HK-2 (cell line): ENCODE results near the gene TBCCD1.
"Not testable (repeated sequence)": the region's sequence is repeated elsewhere in the genome, so short reads cannot be mapped to it uniquely, and the experiment has no call there.

Experiments
- DNase-seq: peaks from one replicate; pipeline ENCODE4 v3.0.0-alpha.2; 2018; ENCODE audit not compliant: unreplicated experiment

Gene TBCCD1

GRCh38 chr3:186549497-186549896 is 17.6 kb downstream of the TBCCD1 start:
- DNase-seq: no peak

- DNase-seq: no peak
These were observed 22.9 kb downstream of the TBCCD1 start, which contains the start of gene CRYGS for GRCh38 chr3:186544281-186544680. Gene CRYGS, minus strand, starts transcription at chr3:186544380. Its CDS starts 54 bp downstream, at chr3:186544326.

GRCh38 chr3:186540835-186541226 is 26.3 kb downstream of the TBCCD1 start:
- DNase-seq: no peak

- DNase-seq: peak; percentile 67
These were observed 26.8 kb downstream of the TBCCD1 start for GRCh38 chr3:186540221-186540834.

- DNase-seq: no peak
These were observed 28.4 kb downstream of the TBCCD1 start for GRCh38 chr3:186538779-186539178.

GRCh38 chr3:186536883-186537844 is 30.0 kb downstream of the TBCCD1 start:
- DNase-seq: no peak

- no peak for DNase-seq
These were observed 32.9 kb downstream of the TBCCD1 start for GRCh38 chr3:186534113-186534669.

GRCh38 chr3:186532598-186533072 is 34.5 kb downstream of the TBCCD1 start:
- no peak for DNase-seq

GRCh38 chr3:186531694-186532093 is 35.4 kb downstream of the TBCCD1 start:
- DNase-seq: not testable (repeated sequence)

GRCh38 chr3:186530415-186530814 is 36.7 kb downstream of the TBCCD1 start:
- DNase-seq: no peak

- DNase-seq: no peak
These were observed 37.7 kb downstream of the TBCCD1 start for GRCh38 chr3:186529201-186529999.

GRCh38 chr3:186526256-186526606 is 40.9 kb downstream of the TBCCD1 start:
- no peak for DNase-seq

GRCh38 chr3:186525369-186526255 is 41.5 kb downstream of the TBCCD1 start:
- no peak for DNase-seq

GRCh38 chr3:186524616-186525015 is 42.5 kb downstream of the TBCCD1 start:
- DNase-seq: no peak

- no peak for DNase-seq
These were observed 43.7 kb downstream of the TBCCD1 start for GRCh38 chr3:186523434-186523833.

- no peak for DNase-seq
These were observed 44.1 kb downstream of the TBCCD1 start for GRCh38 chr3:186523022-186523421.

- no peak for DNase-seq
These were observed 45.9 kb downstream of the TBCCD1 start for GRCh38 chr3:186520957-186521842.

- no peak for DNase-seq
These were observed 46.7 kb downstream of the TBCCD1 start for GRCh38 chr3:186520431-186520830.

GRCh38 chr3:186519021-186519658 is 48.0 kb downstream of the TBCCD1 start:
- DNase-seq: no peak
